Heart right ventricle (tissue), 16 donors: ENCODE measurements around the gene MAGEA9B. TPM values are rescaled to one million over a fixed set of nuclear protein-coding genes. Genes with fewer than 3 reads are reported as not detected.
A peak's percentile ranks its signal among the peaks of the same experiment; 100 is the strongest.
"Not testable (repeated sequence)": the region's sequence is repeated elsewhere in the genome, so short reads cannot be mapped to it uniquely, and the experiment has no call there.

Source experiments
- ATAC-seq, 8 donors: fragments of 200-7000 bp; cut with Tn5 transposase; one replicate each; pipeline ENCODE4 v1.9.1; 2020; ENCODE audit warnings: mild to moderate bottlenecking in 8 of 8, moderate library complexity in 8 of 8, moderate number of reproducible peaks in 1 of 8
- DNase-seq, 2 donors: peaks; one replicate each; pipeline ENCODE4 v3.0.0-alpha.2; 2020
- H3K27ac ChIP-seq, 10 donors: fragments of 200-600 bp; sonication (generic) in 2 of 10; one replicate each; pipeline versions ENCODE4 v1.5.0 to v1.8.0; 2020 to 2022; ENCODE audit warnings: mild to moderate bottlenecking in 3 of 10
- H3K27me3 ChIP-seq, 7 donors: fragments of 200-600 bp; one replicate each; pipeline ENCODE4 v1.8.0; 2021 to 2022; ENCODE audit warnings: mild to moderate bottlenecking in 2 of 7
- H3K36me3 ChIP-seq, 9 donors: fragments of 200-600 bp; sonication (generic) in 1 of 9; one replicate each; pipeline versions ENCODE4 v1.5.0 to v1.8.0; 2020 to 2022; ENCODE audit warnings: mild to moderate bottlenecking in 2 of 9
- H3K4me1 ChIP-seq, 9 donors: fragments of 200-600 bp; sonication (generic) in 1 of 9; one replicate each; pipeline versions ENCODE4 v1.5.0 to v1.8.0; 2020 to 2022; ENCODE audit warnings: mild to moderate bottlenecking in 4 of 9
- H3K4me3 ChIP-seq, 10 donors: fragments of 200-600 bp; sonication (generic) in 2 of 10; one replicate each; pipeline versions ENCODE4 v1.5.0 to v1.8.0; 2020 to 2022; ENCODE audit warnings: mild to moderate bottlenecking in 7 of 10, moderate library complexity in 2 of 10
- H3K9me3 ChIP-seq, 11 donors: fragments of 200-600 bp in 10 of 11; sonication (generic) in 2 of 11; one replicate each; pipeline versions ENCODE4 v1.5.0 to v1.8.0; 2013 to 2022; ENCODE audit warnings: mild to moderate bottlenecking in 2 of 11, control low read depth in 1 of 11, moderate library complexity in 1 of 11
- CTCF ChIP-seq, 9 donors: fragments of 200-600 bp; sonication (generic) in 2 of 9; IDR thresholded peaks; one replicate each; pipeline versions ENCODE4 v1.5.0 to v1.8.0; 2021 to 2022; ENCODE audit warnings: antibody characterized with exemption in 9 of 9, mild to moderate bottlenecking in 5 of 9, moderate library complexity in 1 of 9
- WGBS, 2 donors: extraction: QIAGEN DNeasy Blood & Tissue Kit; methylation state at CpG; one replicate each; pipeline ENCODE4 v1.1.7; 2013; ENCODE audit warnings: inconsistent platforms in 1 of 2; 5-methylcytosine and 5-hydroxymethylcytosine counted together
- intact Hi-C, 10 donors: fragments of 100-400 bp; cut with DNase I; formaldehyde crosslinking; loops; one replicate each; pipeline versions ENCODE4 v1.11.1 to v1.14.2; 2022
- polyA plus RNA-seq, 2 donors: library from polyadenylated mRNA; stranded (reverse); fragments of 200-250 nt; gene quantifications; one replicate each; pipeline ENCODE4 v1.2.3, GENCODE V29; 2013
- total RNA-seq, 10 donors: library from RNA; stranded (reverse); fragmentation: NEBNext Ultra II Directional in 3 of 10; extraction: Animal tissue kit (Norgen Biotek cat#: 25700) in 3 of 10; gene quantifications; one replicate each; pipeline versions ENCODE4 v1.2.1 to v1.2.4, GENCODE V29; 2021 to 2023
- donor health status: Arrhythmogenic right ventricular cardiomyopathy.
- donor health status: ischemic (EF 13 %, LVEDD 7.1; RV severe dilation, severe dysfunction).
- donor health status: healthy with polysubstance abuse.
- donor health status: DM: no; HTN: yes; CAD: no.
- donor health status: DM: no; HTN: no; CAD: no.
- donor health status: ischemic (EF 25% LVEDD 6.9; RV normal size, moderate dysfunction).
- donor health status: ischemic (EF 25% LVEDD 5.7; RV mildly dilated, moderate dysfunction).
- donor health status: healthy.
- donor health status: DM: yes; HTN: yes; CAD: no.
- donor health status: Ischemic cardiomyopathy.
- donor health status: ischemic (EF 35%, LVEDD 5.7; RV mildly dilated, moderate dysfunction).
- donor health status: nonischemic (EF 11% LVEDD 7.7; RV severe dilation, severe dysfunction).
- donor health status: DM: yes; HTN: yes; CAD: no.
- donor health status: PGD.
- donor health status: ischemic (EF 29% LVEDD 5.4; RV normal size, mild dysfunction).
- donor health status: nonischemic (EF 23%, LVEDD 6.1; RV moderate dilation, normal function).

MAGEA9B gene
- total and polyA plus RNA-seq, 12 donors = not detected

- no CpG with 5 or more reads among the region's 17 CpGs for WGBS, 2 donors
- intact Hi-C loops, H3K27me3 ChIP-seq: not testable (repeated sequence)
These were observed 8.0 kb upstream of the MAGEA9B start, which contains the start of gene HSFX2 for GRCh38 chrX:149595214-149595613. Gene HSFX2, minus strand, starts transcription at chrX:149595314. Its CDS starts 614 bp downstream, at chrX:149594700.

GRCh38 chrX:149590993-149591392 lies 3.7 kb upstream of the MAGEA9B start:
- H3K36me3 ChIP-seq, intact Hi-C loops, H3K27ac ChIP-seq, H3K9me3 ChIP-seq, H3K4me1 ChIP-seq, ATAC-seq, H3K4me3 ChIP-seq, DNase-seq, H3K27me3 ChIP-seq: not testable (repeated sequence)
- WGBS, 2 donors = no CpG with 5 or more reads among the region's 7 CpGs

More at GRCh38 chrX:149595214-149595613, 8.0 kb upstream of the MAGEA9B start, which contains the start of gene HSFX2:
- H3K4me1 ChIP-seq, H3K36me3 ChIP-seq, H3K4me3 ChIP-seq, DNase-seq, H3K27ac ChIP-seq, H3K9me3 ChIP-seq: not testable (repeated sequence)
- ATAC-seq = peak in 1 of 8 donors; percentile 32

- WGBS, 2 donors = 94 to 96% methylated on average over 3 to 5 of the region's 17 CpGs
- H3K4me1 ChIP-seq, H3K27ac ChIP-seq, DNase-seq, H3K4me3 ChIP-seq, intact Hi-C loops, H3K36me3 ChIP-seq, H3K9me3 ChIP-seq, H3K27me3 ChIP-seq: not testable (repeated sequence)
- peak in 1 of 8 donors; percentile 48 for ATAC-seq
These were observed 1.6 kb downstream of the MAGEA9B start for GRCh38 chrX:149585631-149586030.

GRCh38 chrX:149573456-149573855 lies 13.8 kb downstream of the MAGEA9B start:
- H3K4me3 ChIP-seq, H3K27ac ChIP-seq, H3K27me3 ChIP-seq, H3K9me3 ChIP-seq, H3K4me1 ChIP-seq, H3K36me3 ChIP-seq, DNase-seq, intact Hi-C loops: not testable (repeated sequence)
- WGBS, 2 donors = no CpG with 5 or more reads among the region's 1 CpG
- ATAC-seq = peak in 1 of 8 donors; percentile 48

- DNase-seq (no peak), ATAC-seq (no peak)
- 64% methylated on average over 1 of the region's 1 CpG; no CpG with 5 or more reads in 1 of the 2 donors for WGBS, 2 donors
- no peak overlapping the region for H3K4me3 ChIP-seq
- TF ChIP-seq CTCF (IDR thresholded peaks at IDR 0.05) = no peak
- intact Hi-C loops = no loop called here
- H3K4me1 ChIP-seq = peaks cover 0 to 7% (median 0%) of the 10 kb centered on the region in 9 donors
- no peak overlapping the region for H3K27ac ChIP-seq
- H3K27me3 ChIP-seq = no peaks in the 10 kb centered on the region
- no peaks in the 10 kb centered on the region for H3K36me3 ChIP-seq
- no peaks in the 10 kb centered on the region for H3K9me3 ChIP-seq
These were observed 14.5 kb downstream of the MAGEA9B start for GRCh38 chrX:149572743-149573142.

- 89% methylated on average over 7 of the region's 7 CpGs; no CpG with 5 or more reads in 1 of the 2 donors for WGBS, 2 donors
These were observed 15.5 kb downstream of the MAGEA9B start for GRCh38 chrX:149571770-149572169.

More at GRCh38 chrX:149571770-149572169, 15.5 kb downstream of the MAGEA9B start:
- H3K27me3 ChIP-seq = no peaks in the 10 kb centered on the region
- H3K9me3 ChIP-seq = no peaks in the 10 kb centered on the region
- intact Hi-C loops = no loop called here
- TF ChIP-seq CTCF (IDR thresholded peaks at IDR 0.05) = no peak
- H3K4me1 ChIP-seq = peaks cover 0 to 7% (median 0%) of the 10 kb centered on the region in 9 donors
- ATAC-seq (no peak), DNase-seq (no peak)
- H3K4me3 ChIP-seq = no peak overlapping the region
- no peak overlapping the region for H3K27ac ChIP-seq
- no peaks in the 10 kb centered on the region for H3K36me3 ChIP-seq
